Adipocyte (in vitro differentiated cells): ENCODE measurements around the gene NLGN1.
"Not testable (repeated sequence)": the region's sequence is repeated elsewhere in the genome, so short reads cannot be mapped to it uniquely, and the experiment has no call there.

ENCODE experiments used
- DNase-seq: peaks from one replicate; pipeline ENCODE4 v3.0.0-alpha.2; 2015; ENCODE audit warnings: low read depth
- H3K27me3 ChIP-seq: replicated peaks from 2 replicates; pipeline ENCODE4 v1.7.0; 2013; ENCODE audit warnings: mild to moderate bottlenecking, low read length, moderate library complexity; ENCODE audit not compliant: control insufficient read depth, insufficient read depth
- H3K36me3 ChIP-seq: 2 replicates; pipeline ENCODE4 v1.7.0; 2013; ENCODE audit warnings: low read length, mild to moderate bottlenecking, moderate library complexity; ENCODE audit not compliant: control insufficient read depth, insufficient read depth, severe bottlenecking
- H3K4me1 ChIP-seq: 2 replicates; pipeline ENCODE4 v1.7.0; 2013; ENCODE audit warnings: mild to moderate bottlenecking, low read length, moderate library complexity; ENCODE audit not compliant: control insufficient read depth, insufficient read depth
- H3K4me3 ChIP-seq: 2 replicates; pipeline ENCODE4 v1.7.0; 2013; ENCODE audit warnings: mild to moderate bottlenecking, low read length, moderate library complexity
- H3K9ac ChIP-seq: 2 replicates; pipeline ENCODE4 v1.7.0; 2013; ENCODE audit warnings: mild to moderate bottlenecking, low read length, moderate library complexity
- H3K9me3 ChIP-seq: 2 replicates; pipeline ENCODE4 v1.7.0; 2013; ENCODE audit warnings: mild to moderate bottlenecking, low read length, moderate library complexity; ENCODE audit not compliant: control insufficient read depth

NLGN1 gene

DNA sequence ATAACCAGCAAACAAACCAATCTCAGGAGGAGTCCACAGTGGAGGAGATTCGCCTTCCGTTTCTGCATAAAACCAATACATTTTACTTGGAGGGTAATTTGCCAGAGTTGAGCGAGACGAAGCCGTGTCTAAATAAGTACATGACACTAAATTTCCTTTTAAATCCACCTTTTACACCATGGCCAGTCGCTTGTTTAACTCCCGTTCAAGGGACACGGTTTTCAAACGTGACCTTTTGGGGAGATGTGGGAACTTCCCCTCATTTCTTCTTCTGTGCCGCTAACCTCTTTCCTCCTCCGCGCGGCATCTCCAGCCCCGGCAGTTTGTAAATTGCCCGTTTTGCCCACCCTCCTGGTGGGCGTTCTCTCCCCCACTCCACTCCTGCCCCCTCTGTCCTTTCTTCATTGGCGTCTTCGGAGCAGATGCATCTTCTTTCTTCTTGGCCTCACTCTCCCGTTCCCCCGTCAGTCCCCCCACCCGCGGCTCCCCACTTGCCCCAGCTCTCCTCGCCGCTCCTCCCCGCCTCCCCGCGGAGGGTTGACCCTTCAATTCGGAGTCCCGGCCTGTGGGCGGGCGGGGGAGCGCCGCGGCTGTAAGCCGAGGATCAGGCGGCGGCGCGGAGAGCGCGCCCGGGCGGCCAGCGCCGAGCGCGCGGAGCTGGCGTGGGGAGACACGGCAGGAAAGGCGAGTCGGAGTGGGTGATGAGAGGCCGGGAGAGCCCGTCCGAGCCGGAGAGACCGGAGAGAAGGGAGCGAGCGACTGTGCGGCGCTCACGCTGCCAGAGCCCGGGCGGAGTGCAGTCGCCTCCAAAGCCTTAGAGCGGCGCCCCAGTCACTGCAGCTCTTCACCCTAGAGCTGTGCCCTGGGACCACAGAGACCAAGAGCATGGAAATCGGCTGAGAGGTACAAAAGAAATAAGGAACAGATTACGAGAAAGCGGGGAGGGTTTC, at the start of gene NLGN1:
Gene NLGN1 (plus strand): TSS at position 584 of the 950 bp plus-strand sequence.
- Histone ChIP-seq H3K9me3 (no peaks in the 10 kb centered on the region), H3K27me3 (no peaks in the 10 kb centered on the region), H3K36me3 (no peaks in the 10 kb centered on the region), H3K4me3 (peak within 1 kb of the TSS; percentile 89), H3K9ac (peak within 1 kb of the TSS; percentile 82), H3K4me1 (peaks cover 23% of the 10 kb centered on the region)
- peak; percentile 94 for DNase-seq

DNA sequence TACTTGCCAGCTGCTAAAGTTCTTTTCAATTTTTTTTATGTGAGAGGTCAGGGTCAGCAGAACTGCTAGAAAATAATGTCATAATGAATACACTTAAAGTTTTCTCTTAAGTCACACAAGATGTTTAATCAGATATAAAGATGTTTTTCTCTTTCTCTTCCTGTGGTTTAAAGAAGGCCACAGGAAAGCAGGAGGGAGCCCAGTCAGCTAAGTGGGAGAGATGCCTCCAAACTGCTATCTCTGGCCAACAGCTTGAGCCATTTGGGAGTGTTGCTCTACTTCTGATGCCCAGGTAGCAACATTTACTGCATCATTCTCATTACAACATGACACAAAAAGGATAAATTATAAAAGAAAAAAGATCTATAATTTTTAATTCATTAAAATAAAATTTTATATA, 45.7 kb upstream of the NLGN1 start:
- Histone ChIP-seq H3K4me3 (no peak overlapping the region), H3K36me3 (no peaks in the 10 kb centered on the region), H3K4me1 (no peaks in the 10 kb centered on the region), H3K9ac (no peak overlapping the region), H3K9me3 (peaks cover 12% of the 10 kb centered on the region), H3K27me3 (no peaks in the 10 kb centered on the region)
- no peak for DNase-seq

DNA sequence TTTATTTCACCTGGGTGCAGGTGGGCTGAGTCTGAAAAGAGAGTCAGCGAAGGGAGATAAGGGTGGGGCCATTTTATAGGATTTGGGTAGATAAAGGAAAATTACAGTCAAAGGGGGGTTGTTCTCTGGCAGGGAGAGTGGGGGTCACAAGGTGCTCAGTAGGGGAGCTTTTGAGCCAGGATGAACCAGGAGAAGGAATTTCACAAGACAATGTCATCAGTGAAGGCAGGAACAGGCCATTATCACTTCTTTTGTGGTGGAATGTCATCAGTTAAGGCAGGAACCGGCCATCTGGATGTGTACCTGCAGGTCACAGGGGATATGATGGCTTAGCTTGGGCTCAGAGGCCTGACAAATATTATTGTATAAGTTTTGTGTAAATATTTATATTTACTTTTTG, 44.4 kb upstream of the NLGN1 start:
- not testable (repeated sequence) for H3K4me3 ChIP-seq, H3K9ac ChIP-seq, DNase-seq, H3K36me3 ChIP-seq, H3K4me1 ChIP-seq, H3K27me3 ChIP-seq
- peaks cover 12% of the 10 kb centered on the region for H3K9me3 ChIP-seq

DNA sequence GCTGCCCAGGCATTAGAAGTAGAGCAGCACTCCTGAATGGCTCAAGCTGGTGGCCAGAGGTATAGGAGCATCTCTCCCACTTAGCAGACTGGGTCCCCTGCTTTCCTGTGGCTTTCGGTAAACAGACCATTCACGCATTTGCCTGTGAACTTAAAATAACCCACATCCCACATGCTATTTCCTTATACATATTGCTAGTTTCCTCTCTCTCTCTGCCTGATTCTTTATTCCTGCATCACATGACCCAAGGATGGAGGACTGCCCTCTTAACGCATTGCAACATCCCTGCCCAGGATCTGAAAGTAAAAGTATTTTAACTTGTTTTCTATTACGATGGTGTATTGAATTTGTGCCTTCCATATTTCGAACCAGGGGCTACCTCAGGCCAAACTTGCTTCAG, 43.4 kb upstream of the NLGN1 start:
- no peaks in the 10 kb centered on the region for H3K36me3 ChIP-seq

DNA sequence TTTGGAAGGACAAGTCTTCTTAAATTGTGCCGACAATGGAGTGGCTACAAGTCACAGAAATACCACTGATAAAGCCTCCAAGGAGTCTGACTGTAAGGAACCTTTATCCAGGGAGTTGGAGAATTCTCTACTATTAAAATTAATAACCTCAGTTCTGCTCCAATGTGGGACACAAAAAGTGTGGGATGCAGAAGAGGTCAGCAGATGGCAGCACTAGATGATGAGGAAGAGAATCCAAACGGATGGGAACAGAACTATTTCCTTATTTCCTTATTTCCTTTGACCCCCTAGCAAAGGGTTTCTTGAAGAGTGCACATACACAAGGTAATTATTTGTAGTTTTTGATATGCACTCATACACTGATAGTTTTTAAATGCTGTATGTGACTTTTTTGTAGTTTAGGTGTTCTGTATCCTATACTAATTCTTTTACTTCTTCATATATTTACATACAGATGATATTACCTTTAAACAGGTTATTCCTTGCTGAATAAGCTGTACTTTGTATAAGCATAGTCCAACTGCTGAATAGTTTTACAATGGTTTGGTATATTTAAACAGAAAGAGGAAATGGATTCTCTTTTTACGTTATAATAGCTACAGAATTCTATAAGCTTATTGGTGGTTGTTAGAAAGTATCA, 25.6 kb upstream of the NLGN1 start:
- peak; percentile 80 for DNase-seq
- Histone ChIP-seq H3K4me3 (no peak overlapping the region), H3K9me3 (no peaks in the 10 kb centered on the region), H3K4me1 (no peaks in the 10 kb centered on the region), H3K27me3 (no peaks in the 10 kb centered on the region), H3K36me3 (no peaks in the 10 kb centered on the region), H3K9ac (no peak overlapping the region)

More for the DNA sequence above, 43.4 kb upstream of the NLGN1 start:
- no peak overlapping the region for H3K4me3 ChIP-seq
- DNase-seq, result no peak
- peaks cover 9% of the 10 kb centered on the region for H3K9me3 ChIP-seq
- H3K27me3 ChIP-seq, result no peaks in the 10 kb centered on the region
- H3K4me1 ChIP-seq, result no peaks in the 10 kb centered on the region
- no peak overlapping the region for H3K9ac ChIP-seq

DNA sequence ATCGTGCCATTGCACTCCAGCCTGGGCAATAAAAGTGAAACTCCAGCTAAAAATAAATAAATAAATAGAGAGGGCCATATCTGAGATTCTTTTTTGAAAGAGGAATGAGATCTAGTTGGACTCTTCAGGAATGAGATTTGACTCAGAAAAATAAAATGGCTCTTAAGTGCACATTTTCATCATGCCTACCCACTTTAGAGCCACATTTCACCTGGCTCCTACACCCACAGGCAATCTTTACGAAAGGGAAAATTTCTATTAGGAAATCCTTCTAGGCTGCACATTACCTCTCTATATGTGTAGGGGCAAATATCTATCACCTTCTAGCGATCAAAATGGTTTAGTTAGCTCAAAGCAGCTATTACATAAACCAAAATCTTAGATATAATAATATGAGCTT, 16.9 kb upstream of the NLGN1 start:
- no peak overlapping the region for H3K9ac ChIP-seq
- H3K4me3 ChIP-seq, result no peak overlapping the region
- no peak for DNase-seq
- H3K9me3 ChIP-seq, result no peaks in the 10 kb centered on the region
- H3K27me3 ChIP-seq, result no peaks in the 10 kb centered on the region
- H3K36me3 ChIP-seq, result no peaks in the 10 kb centered on the region
- no peaks in the 10 kb centered on the region for H3K4me1 ChIP-seq

DNA sequence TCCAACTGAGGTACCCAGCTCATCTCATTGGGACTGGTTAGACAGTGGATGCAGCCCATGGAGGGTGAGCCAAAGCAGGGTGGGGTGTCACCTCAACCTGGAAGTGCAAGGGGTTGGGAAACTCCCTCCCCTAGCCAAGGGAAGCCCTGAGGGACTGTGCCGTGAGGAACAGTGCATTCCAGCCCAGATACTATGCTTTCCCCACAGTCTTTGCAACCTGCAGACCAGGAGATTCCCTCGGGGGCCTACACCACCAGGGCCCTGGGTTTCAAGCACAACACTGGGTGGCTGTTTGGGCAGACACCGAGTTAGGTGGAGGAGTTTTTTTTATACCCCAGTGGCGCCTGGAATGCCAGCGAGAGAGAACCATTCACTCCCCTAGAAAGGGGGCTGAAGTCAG, 15.6 kb upstream of the NLGN1 start:
- H3K27me3 ChIP-seq, H3K4me3 ChIP-seq, H3K36me3 ChIP-seq, H3K4me1 ChIP-seq, H3K9ac ChIP-seq, H3K9me3 ChIP-seq, DNase-seq: not testable (repeated sequence)

DNA sequence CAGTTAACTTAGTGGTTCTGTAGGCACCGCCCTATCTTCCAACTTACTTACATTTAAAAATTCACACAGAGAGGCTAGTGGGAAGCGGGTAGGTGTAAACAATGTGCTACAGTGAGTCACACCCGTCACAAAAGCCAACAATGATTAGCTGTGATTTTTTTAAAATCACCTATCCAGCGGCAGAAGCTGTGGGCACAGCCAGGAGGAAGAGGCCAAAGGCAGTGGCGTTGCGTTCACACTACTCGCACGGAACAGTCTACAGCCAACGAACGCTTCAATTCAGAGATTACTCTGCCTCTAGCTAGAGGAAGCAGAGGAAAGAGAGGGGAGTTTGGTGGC, 2.5 kb upstream of the NLGN1 start:
- peak overlapping the region; percentile 89 for H3K4me3 ChIP-seq
- H3K4me1 ChIP-seq, result peaks cover 23% of the 10 kb centered on the region
- H3K27me3 ChIP-seq, result no peaks in the 10 kb centered on the region
- no peaks in the 10 kb centered on the region for H3K36me3 ChIP-seq
- H3K9ac ChIP-seq, result peak overlapping the region; percentile 86
- no peaks in the 10 kb centered on the region for H3K9me3 ChIP-seq
- no peak for DNase-seq

DNA sequence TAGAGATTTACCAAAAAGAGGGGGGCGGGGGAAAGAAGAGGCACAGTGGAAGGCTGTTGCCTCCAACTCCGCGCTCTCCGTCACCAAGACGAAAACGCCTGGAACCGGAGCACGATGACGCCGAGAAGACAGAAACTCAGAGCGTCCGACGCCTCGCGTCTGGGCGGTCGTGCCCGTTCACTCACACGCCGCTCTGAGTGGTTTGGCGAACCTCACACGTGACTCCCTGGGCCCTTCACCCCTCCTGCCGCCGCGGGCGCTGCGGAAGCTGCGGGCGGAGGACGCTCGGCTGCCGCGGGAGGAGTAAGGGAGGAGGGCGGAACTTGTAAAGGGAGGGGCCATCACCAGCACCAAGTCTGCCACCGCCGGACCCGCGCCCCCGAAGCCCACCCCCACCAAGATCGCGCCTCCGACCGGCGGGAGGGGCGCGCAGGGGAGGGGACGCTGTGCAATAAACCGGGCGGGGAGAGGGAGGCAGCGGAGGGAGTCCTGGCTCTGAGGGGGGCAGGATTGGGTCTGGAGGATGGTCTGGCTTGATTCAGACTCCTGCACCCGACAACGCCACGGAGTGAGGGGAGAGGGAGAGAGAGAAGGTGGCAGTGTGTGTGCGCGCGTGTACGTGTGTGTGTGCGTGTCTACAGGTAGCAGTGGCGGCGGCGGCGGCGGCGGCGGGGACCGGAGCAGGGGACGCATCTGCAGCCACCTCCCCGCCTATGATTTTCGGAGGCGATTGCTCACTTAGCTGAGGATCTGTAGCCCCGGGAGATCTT, 1.9 kb upstream of the NLGN1 start:
- Histone ChIP-seq H3K9ac (peak overlapping the region; percentile 86), H3K4me1 (peaks cover 23% of the 10 kb centered on the region), H3K36me3 (no peaks in the 10 kb centered on the region), H3K4me3 (peak overlapping the region; percentile 89), H3K27me3 (no peaks in the 10 kb centered on the region), H3K9me3 (no peaks in the 10 kb centered on the region)
- DNase-seq, result peak; percentile 97

DNA sequence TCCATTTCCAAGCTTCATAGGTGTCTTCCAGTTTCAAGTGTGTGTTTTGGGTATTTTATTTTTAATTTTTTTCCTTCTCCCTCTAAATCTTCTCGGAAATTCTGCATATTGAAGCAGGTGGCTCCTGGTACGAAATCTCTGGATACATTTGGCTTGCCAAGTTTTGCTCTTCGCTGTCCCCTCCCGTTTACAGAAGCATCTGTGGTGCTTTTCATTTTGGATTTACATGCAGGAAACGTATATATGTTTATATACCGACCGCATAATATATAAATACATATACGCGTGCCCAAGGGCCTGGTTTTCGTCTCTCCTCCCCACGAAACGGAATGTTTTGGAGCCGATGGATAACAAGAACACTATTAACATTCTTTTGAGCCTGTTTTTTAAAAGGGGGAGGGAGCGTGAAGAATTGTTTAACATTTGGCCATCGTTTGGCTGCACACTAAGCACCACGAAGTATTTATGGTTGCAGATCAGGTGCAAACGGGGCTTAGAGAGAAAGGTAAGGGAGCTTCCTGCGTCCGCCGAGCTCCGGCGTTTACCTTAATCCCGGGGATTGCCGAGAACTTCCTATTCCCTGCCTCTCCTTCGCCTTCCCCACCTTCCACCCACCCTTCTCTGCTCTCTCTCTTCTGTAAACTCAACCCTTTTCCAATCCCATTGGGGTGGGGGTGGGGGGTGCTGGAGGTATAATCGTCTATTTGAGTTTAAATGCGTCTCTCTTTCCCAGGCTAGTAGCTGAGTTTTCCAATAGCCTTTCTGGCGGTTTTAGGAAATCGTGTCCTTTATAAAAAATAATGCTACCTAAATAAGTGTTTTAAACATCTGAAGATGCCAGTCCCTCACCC, 1.1 kb upstream of the NLGN1 start:
- H3K27me3 ChIP-seq, result no peaks in the 10 kb centered on the region
- peaks cover 23% of the 10 kb centered on the region for H3K4me1 ChIP-seq
- H3K4me3 ChIP-seq, result peak overlapping the region; percentile 89
- peak overlapping the region; percentile 86 for H3K9ac ChIP-seq
- DNase-seq, result peak; percentile 52
- H3K36me3 ChIP-seq, result no peaks in the 10 kb centered on the region
- no peaks in the 10 kb centered on the region for H3K9me3 ChIP-seq
